Esophagus (tissue), 2 donors: ENCODE data around the gene TRIM24. TPM values are rescaled to one million over a fixed set of nuclear protein-coding genes. Genes with fewer than 3 reads are reported as not detected.

ENCODE experiments used
- H3K27ac ChIP-seq, 2 donors: one replicate each; pipeline ENCODE4 v1.5.1; 2013; ENCODE audit warnings: low read depth in 2 of 2, mild to moderate bottlenecking in 2 of 2, inconsistent platforms in 1 of 2, low read length in 1 of 2, moderate library complexity in 1 of 2
- H3K27me3 ChIP-seq, 2 donors: one replicate each; pipeline ENCODE4 v1.6.1; 2013; ENCODE audit warnings: low read length in 2 of 2, control low read depth in 1 of 2, mild to moderate bottlenecking in 1 of 2; ENCODE audit not compliant: insufficient read depth in 2 of 2, control insufficient read depth in 1 of 2
- H3K36me3 ChIP-seq, 2 donors: one replicate each; pipeline ENCODE4 v1.6.1; 2013; ENCODE audit warnings: low read length in 1 of 2; ENCODE audit not compliant: control insufficient read depth in 2 of 2, insufficient read depth in 2 of 2
- H3K4me1 ChIP-seq, 2 donors: one replicate each; pipeline ENCODE4 v1.6.1; 2013; ENCODE audit warnings: low read length in 1 of 2; ENCODE audit not compliant: control insufficient read depth in 2 of 2, insufficient read depth in 2 of 2
- H3K4me3 ChIP-seq, 2 donors: one replicate each; pipeline ENCODE4 v1.5.1; 2013; ENCODE audit warnings: low read length in 2 of 2, mild to moderate bottlenecking in 2 of 2, low read depth in 1 of 2, moderate library complexity in 1 of 2
- H3K9me3 ChIP-seq, 2 donors: one replicate each; pipeline ENCODE4 v1.6.1; 2013; ENCODE audit warnings: mild to moderate bottlenecking in 2 of 2, low read depth in 1 of 2, low read length in 1 of 2, moderate library complexity in 1 of 2; ENCODE audit not compliant: control insufficient read depth in 2 of 2, insufficient read depth in 1 of 2
- WGBS, 2 donors: extraction: QIAGEN DNeasy Blood & Tissue Kit; methylation state at CpG; one replicate each; pipeline ENCODE4 v1.1.7; 2013; 5-methylcytosine and 5-hydroxymethylcytosine counted together
- polyA plus RNA-seq, 2 donors: library from polyadenylated mRNA; stranded (reverse); fragments of 200-250 nt; gene quantifications; one replicate each; pipeline ENCODE4 v1.2.3, GENCODE V29; 2013
- donor health status: healthy with polysubstance abuse.
- donor health status: Bipolar disorder and iron deficiency.

Gene TRIM24
- polyA plus RNA-seq, 2 donors: 7.8 TPM

DNA sequence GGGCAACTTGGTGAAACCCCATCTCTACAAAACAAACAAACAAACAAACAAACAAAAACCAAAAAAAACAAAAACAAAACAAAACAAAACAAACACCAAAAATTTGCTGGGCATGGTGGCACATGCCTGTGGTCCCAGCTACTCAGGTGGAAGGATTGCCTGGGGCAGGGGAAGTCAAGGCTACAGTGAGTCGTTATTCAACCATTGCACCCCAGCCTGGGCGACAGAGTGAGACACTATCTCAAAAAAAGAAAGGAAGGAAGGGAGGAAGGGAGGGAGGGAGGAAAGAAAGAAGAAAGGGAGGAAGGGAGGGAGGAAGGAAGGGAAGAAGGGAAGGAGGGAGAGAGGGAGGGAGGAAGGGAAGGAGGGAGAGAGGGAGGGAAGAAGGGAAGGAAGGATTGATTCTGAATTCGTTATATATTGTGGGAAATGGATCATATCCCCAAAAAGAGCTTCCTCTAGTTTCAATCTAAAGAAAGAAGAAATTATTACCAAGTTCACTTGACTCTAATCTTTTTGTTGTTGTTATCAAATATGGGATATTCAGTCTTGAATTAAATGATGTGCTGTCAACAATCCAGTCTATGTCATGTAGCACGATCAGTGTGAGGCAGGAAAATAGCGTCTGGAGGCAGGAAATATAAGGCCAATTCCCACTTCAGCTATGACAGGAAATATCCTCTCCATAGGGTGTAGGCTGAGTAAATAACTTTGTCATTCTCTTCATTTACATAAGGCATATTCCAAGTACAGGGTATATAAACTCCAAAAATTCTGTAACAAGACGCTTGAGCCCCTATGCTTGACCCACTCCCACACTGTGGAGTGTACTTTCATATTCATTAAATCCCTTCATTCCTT, 26.2 kb upstream of the TRIM24 start:
- Histone ChIP-seq H3K9me3 (peaks cover 3 to 12% of the 10 kb centered on the region in 2 donors), H3K27me3 (no peaks in the 10 kb centered on the region), H3K27ac (no peak overlapping the region), H3K4me1 (no peaks in the 10 kb centered on the region), H3K4me3 (no peak overlapping the region), H3K36me3 (no peaks in the 10 kb centered on the region)
- WGBS, 2 donors: 69 to 79% methylated on average over 6 of the region's 6 CpGs

DNA sequence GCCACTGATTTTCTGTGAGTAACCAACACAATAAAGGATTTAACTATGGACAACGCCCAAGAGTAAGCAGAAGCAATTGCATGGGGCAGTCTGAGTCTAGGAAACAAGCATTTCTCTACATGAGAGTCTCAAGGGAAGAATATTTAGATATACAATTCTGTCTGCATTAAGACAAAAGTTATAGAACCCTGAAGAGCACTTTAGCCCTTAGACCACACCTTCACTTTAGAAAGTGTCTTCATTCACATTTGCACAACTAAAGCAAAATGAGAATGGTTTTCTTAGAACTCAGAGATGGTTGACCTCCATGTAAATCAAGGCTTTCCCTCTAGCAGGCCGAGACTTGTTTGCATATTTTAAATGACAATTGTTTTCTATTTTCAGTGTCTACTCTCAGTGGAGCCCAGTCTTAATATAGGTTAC, 25.5 kb upstream of the TRIM24 start:
- Histone ChIP-seq H3K27ac (no peak overlapping the region), H3K27me3 (no peaks in the 10 kb centered on the region), H3K36me3 (no peaks in the 10 kb centered on the region), H3K4me1 (no peaks in the 10 kb centered on the region), H3K9me3 (peaks cover 2 to 9% of the 10 kb centered on the region in 2 donors), H3K4me3 (no peak overlapping the region)
- WGBS, 2 donors: 72 to 83% methylated on average over 2 of the region's 2 CpGs

DNA sequence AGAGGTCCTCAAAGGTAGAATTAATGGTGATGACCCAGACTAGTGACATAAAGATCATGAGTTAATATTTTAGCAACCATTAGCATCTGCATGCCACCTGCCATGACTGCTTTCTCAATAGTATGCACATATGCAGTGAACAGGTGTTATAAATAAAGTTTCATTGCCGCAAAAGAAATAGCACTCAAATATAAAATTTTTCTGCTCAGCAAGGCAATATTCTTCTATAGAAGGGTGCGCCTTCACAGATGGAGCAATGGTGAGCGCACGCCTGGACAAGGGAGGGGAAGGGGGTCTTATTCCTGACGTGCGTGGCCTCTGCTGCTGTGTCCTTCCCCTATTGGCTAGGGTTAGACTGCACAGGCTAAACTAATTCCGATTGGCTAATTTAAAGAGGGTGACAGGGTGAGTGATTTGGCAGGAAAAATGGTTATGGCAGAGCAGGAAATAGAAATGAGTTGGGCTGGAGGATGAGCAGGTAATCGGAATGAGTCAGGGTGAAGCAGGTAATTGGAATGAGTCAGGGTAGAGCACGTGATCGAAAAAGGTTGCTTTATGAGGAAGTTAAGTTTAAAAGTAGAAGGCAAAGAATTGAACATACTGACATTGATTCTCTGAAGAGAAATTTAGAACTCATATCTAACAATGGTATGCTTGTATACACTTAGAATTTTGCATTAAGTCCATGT, 24.7 kb upstream of the TRIM24 start:
- WGBS, 2 donors: 91 to 92% methylated on average over 10 of the region's 10 CpGs
- H3K36me3 ChIP-seq: no peaks in the 10 kb centered on the region
- no peak overlapping the region for H3K4me3 ChIP-seq
- H3K27ac ChIP-seq: no peak overlapping the region
- H3K9me3 ChIP-seq: peaks cover 0 to 6% of the 10 kb centered on the region in 2 donors
- no peaks in the 10 kb centered on the region for H3K27me3 ChIP-seq
- no peaks in the 10 kb centered on the region for H3K4me1 ChIP-seq

GRCh38 chr7:138436388-138436787, 23.7 kb upstream of the TRIM24 start:
- H3K27me3 ChIP-seq: no peaks in the 10 kb centered on the region
- no peaks in the 10 kb centered on the region for H3K4me1 ChIP-seq
- H3K9me3 ChIP-seq: peaks cover 0 to 3% of the 10 kb centered on the region in 2 donors
- WGBS, 2 donors: 91 to 93% methylated on average over 2 of the region's 2 CpGs
- no peak overlapping the region for H3K4me3 ChIP-seq
- H3K36me3 ChIP-seq: no peaks in the 10 kb centered on the region
- H3K27ac ChIP-seq: no peak overlapping the region

GRCh38 chr7:138440460-138440859, 19.6 kb upstream of the TRIM24 start:
- Histone ChIP-seq H3K9me3 (peaks cover 0 to 4% of the 10 kb centered on the region in 2 donors), H3K4me1 (no peaks in the 10 kb centered on the region), H3K4me3 (no peak overlapping the region), H3K27ac (no peak overlapping the region), H3K36me3 (no peaks in the 10 kb centered on the region), H3K27me3 (no peaks in the 10 kb centered on the region)
- WGBS, 2 donors: 95% methylated on average over 17 of the region's 17 CpGs

- Histone ChIP-seq H3K36me3 (no peaks in the 10 kb centered on the region), H3K4me1 (no peaks in the 10 kb centered on the region), H3K9me3 (peaks cover 0 to 4% of the 10 kb centered on the region in 2 donors), H3K27ac (no peak overlapping the region), H3K4me3 (no peak overlapping the region), H3K27me3 (no peaks in the 10 kb centered on the region)
- WGBS, 2 donors: 92 to 97% methylated on average over 3 of the region's 3 CpGs
Observed at GRCh38 chr7:138442822-138443221, 17.2 kb upstream of the TRIM24 start.

- Histone ChIP-seq H3K27ac (no peak overlapping the region), H3K36me3 (no peaks in the 10 kb centered on the region), H3K4me1 (no peaks in the 10 kb centered on the region), H3K9me3 (no peaks in the 10 kb centered on the region), H3K4me3 (no peak overlapping the region), H3K27me3 (no peaks in the 10 kb centered on the region)
- WGBS, 2 donors: 84 to 86% methylated on average over 6 of the region's 6 CpGs
Observed at GRCh38 chr7:138449580-138449979, 10.5 kb upstream of the TRIM24 start.

DNA sequence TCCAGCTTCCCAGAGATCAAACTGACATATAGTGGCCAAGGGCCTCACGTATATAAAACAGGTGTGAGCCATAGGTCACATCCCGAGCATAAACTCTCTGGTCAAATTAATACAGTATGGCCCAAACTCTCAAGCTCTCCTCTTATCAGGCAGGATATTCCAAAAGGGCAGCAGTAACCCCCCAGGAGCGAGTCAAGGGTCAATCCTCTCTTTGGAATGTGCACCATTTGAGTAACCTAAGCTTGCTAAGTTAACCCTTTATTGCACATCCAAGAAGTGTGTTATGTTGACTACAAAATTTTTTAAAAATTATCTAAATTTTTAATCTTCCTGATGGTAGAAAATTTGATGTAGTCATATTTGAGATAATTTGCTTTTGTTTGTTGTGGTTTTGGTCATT, 4.5 kb upstream of the TRIM24 start:
- Histone ChIP-seq H3K4me1 (no peaks in the 10 kb centered on the region), H3K27me3 (no peaks in the 10 kb centered on the region), H3K4me3 (no peak overlapping the region), H3K36me3 (no peaks in the 10 kb centered on the region), H3K27ac (no peak overlapping the region), H3K9me3 (no peaks in the 10 kb centered on the region)
- WGBS, 2 donors: 73 to 75% methylated on average over 3 of the region's 3 CpGs

DNA sequence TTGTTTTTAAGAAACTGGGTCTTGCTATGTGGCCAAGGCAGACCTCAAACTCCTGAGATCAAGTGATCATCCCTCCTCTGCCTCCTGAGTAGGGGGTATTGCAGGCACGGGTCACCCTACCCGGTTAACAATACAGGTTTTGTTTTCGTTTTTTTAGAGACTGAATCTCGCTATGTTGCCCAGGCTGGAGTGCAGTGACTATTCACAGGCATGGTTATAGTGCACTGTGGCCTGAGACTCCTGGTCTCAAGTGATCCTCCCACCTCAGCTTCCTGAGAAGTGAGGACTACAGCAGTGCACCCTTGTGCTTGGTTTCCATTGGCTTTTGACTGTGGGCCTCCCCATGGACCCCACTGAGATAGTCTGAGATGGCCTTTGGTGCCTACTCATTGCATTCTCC, 3.8 kb upstream of the TRIM24 start:
- 83 to 88% methylated on average over 4 of the region's 4 CpGs for WGBS, 2 donors
- Histone ChIP-seq H3K4me1 (no peaks in the 10 kb centered on the region), H3K27me3 (no peaks in the 10 kb centered on the region), H3K9me3 (no peaks in the 10 kb centered on the region), H3K36me3 (no peaks in the 10 kb centered on the region), H3K4me3 (no peak overlapping the region), H3K27ac (no peak overlapping the region)
